ENCODE measurements around the gene CCNI. TPM values are rescaled to one million over a fixed set of nuclear protein-coding genes. Genes with fewer than 3 reads are reported as not detected.

CCNI gene
- total and polyA plus RNA-seq, 4 donors: 36.2 to 87.5 (median 62.3) TPM

GRCh38 chr4:77100234-77100633, 24.4 kb upstream of the CCNI start:
- Histone ChIP-seq H3K9ac (ENCODE audit: low read depth in 1 of 2, low read length in 2 of 2) (no peak overlapping the region), H3K36me3 (ENCODE audit: control insufficient read depth in 4 of 4, insufficient read depth in 3 of 4, low read depth in 1 of 4, low read length in 3 of 4) (no peaks in the 10 kb centered on the region), H3K27me3 (ENCODE audit: control insufficient read depth in 4 of 4, insufficient read depth in 4 of 4, low read length in 3 of 4) (no peaks in the 10 kb centered on the region), H3K9me3 (ENCODE audit: control insufficient read depth in 4 of 4, low read length in 3 of 4) (no peaks in the 10 kb centered on the region), H3K4me1 (ENCODE audit: control insufficient read depth in 4 of 4, insufficient read depth in 4 of 4, low read length in 3 of 4) (peaks cover 0 to 3% (median 0%) of the 10 kb centered on the region in 4 donors), H3K27ac (ENCODE audit: low read depth in 1 of 2, low read length in 2 of 2) (no peak overlapping the region), H3K4me3 (ENCODE audit: low read depth in 1 of 3, low read length in 3 of 3) (no peak overlapping the region)
- TF ChIP-seq NR2F2 (IDR thresholded peaks at IDR 0.05): peak; percentile 18
- no peak for TF ChIP-seq FOXA2 (IDR thresholded peaks at IDR 0.05)
- 59% methylated on average over 2 of the region's 2 CpGs for WGBS
- DNase-seq (ENCODE audit: low spot score): no peak

DNA sequence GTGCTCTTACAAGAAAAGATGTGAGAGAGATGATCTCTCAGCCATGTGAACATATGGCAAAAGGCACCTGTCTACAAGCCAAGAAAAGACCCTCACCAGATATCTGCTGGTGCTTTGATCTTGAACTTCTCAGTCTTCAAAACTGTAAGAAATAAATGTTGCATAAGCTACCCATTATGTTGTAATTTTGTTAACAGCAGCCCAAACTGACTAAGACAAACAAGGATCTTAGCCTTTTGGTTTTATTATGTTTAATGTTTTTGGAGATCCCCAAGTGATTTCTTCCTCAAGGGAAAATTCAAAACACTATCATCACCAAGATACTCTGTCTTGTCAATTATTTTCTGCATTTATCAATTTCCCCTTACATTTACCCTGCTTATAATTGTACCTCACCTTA, 21.8 kb upstream of the CCNI start:
- Histone ChIP-seq H3K36me3 (ENCODE audit: control insufficient read depth in 4 of 4, insufficient read depth in 3 of 4, low read depth in 1 of 4, low read length in 3 of 4) (no peaks in the 10 kb centered on the region), H3K4me1 (ENCODE audit: control insufficient read depth in 4 of 4, insufficient read depth in 4 of 4, low read length in 3 of 4) (peaks cover 0 to 3% (median 0%) of the 10 kb centered on the region in 4 donors), H3K27me3 (ENCODE audit: control insufficient read depth in 4 of 4, insufficient read depth in 4 of 4, low read length in 3 of 4) (no peaks in the 10 kb centered on the region), H3K9me3 (ENCODE audit: control insufficient read depth in 4 of 4, low read length in 3 of 4) (no peaks in the 10 kb centered on the region), H3K9ac (ENCODE audit: low read depth in 1 of 2, low read length in 2 of 2) (no peak overlapping the region), H3K4me3 (ENCODE audit: low read depth in 1 of 3, low read length in 3 of 3) (no peak overlapping the region), H3K27ac (ENCODE audit: low read depth in 1 of 2, low read length in 2 of 2) (no peak overlapping the region)
- TF ChIP-seq EGR1 (IDR thresholded peaks at IDR 0.05; ENCODE audit: low read depth in 2 of 2) (no peak), NR2F2 (IDR thresholded peaks at IDR 0.05) (no peak), ZBTB33 (IDR thresholded peaks at IDR 0.05) (no peak), GABPA (IDR thresholded peaks at IDR 0.05 in 1 of 2, conservative IDR thresholded peaks at IDR 0.05 in 1 of 2) (no peak), SP1 (IDR thresholded peaks at IDR 0.05) (no peak), JUND (IDR thresholded peaks at IDR 0.05) (no peak), RAD21 (IDR thresholded peaks at IDR 0.05) (no peak), HNF4G (IDR thresholded peaks at IDR 0.05) (no peak), FOXA2 (IDR thresholded peaks at IDR 0.05) (no peak), HNF4A (conservative IDR thresholded peaks at IDR 0.05) (no peak), RXRA (IDR thresholded peaks at IDR 0.05) (no peak), TAF1 (conservative IDR thresholded peaks at IDR 0.05) (no peak), YY1 (IDR thresholded peaks at IDR 0.05) (no peak), FOXA1 (IDR thresholded peaks at IDR 0.05) (no peak)
- TF ChIP-seq, protein P1, sequence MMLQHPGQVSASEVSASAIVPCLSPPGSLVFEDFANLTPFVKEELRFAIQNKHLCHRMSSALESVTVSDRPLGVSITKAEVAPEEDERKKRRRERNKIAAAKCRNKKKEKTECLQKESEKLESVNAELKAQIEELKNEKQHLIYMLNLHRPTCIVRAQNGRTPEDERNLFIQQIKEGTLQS (IDR thresholded peaks at IDR 0.05): no peak
- TF ChIP-seq, protein P2, sequence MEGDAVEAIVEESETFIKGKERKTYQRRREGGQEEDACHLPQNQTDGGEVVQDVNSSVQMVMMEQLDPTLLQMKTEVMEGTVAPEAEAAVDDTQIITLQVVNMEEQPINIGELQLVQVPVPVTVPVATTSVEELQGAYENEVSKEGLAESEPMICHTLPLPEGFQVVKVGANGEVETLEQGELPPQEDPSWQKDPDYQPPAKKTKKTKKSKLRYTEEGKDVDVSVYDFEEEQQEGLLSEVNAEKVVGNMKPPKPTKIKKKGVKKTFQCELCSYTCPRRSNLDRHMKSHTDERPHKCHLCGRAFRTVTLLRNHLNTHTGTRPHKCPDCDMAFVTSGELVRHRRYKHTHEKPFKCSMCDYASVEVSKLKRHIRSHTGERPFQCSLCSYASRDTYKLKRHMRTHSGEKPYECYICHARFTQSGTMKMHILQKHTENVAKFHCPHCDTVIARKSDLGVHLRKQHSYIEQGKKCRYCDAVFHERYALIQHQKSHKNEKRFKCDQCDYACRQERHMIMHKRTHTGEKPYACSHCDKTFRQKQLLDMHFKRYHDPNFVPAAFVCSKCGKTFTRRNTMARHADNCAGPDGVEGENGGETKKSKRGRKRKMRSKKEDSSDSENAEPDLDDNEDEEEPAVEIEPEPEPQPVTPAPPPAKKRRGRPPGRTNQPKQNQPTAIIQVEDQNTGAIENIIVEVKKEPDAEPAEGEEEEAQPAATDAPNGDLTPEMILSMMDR (IDR thresholded peaks at IDR 0.05; ENCODE audit: low read depth, low read length, missing input control): no peak
- TF ChIP-seq, protein P3, sequence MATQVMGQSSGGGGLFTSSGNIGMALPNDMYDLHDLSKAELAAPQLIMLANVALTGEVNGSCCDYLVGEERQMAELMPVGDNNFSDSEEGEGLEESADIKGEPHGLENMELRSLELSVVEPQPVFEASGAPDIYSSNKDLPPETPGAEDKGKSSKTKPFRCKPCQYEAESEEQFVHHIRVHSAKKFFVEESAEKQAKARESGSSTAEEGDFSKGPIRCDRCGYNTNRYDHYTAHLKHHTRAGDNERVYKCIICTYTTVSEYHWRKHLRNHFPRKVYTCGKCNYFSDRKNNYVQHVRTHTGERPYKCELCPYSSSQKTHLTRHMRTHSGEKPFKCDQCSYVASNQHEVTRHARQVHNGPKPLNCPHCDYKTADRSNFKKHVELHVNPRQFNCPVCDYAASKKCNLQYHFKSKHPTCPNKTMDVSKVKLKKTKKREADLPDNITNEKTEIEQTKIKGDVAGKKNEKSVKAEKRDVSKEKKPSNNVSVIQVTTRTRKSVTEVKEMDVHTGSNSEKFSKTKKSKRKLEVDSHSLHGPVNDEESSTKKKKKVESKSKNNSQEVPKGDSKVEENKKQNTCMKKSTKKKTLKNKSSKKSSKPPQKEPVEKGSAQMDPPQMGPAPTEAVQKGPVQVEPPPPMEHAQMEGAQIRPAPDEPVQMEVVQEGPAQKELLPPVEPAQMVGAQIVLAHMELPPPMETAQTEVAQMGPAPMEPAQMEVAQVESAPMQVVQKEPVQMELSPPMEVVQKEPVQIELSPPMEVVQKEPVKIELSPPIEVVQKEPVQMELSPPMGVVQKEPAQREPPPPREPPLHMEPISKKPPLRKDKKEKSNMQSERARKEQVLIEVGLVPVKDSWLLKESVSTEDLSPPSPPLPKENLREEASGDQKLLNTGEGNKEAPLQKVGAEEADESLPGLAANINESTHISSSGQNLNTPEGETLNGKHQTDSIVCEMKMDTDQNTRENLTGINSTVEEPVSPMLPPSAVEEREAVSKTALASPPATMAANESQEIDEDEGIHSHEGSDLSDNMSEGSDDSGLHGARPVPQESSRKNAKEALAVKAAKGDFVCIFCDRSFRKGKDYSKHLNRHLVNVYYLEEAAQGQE (IDR thresholded peaks at IDR 0.05): no peak
- TF ChIP-seq, protein P4, sequence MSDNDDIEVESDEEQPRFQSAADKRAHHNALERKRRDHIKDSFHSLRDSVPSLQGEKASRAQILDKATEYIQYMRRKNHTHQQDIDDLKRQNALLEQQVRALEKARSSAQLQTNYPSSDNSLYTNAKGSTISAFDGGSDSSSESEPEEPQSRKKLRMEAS (IDR thresholded peaks at IDR 0.05): no peak
- no peak for DNase-seq (ENCODE audit: low spot score)
